Activated T-helper 1 cell treated with Interleukin-2 at 50 U/mL for 16 hours (primary cell): Measurements from ENCODE around the gene CCDC142.
"Not testable (repeated sequence)": the region's sequence is repeated elsewhere in the genome, so short reads cannot be mapped to it uniquely, and the experiment has no call there.

Source experiments
- DNase-seq: peaks from one replicate; pipeline ENCODE4 v3.0.0-alpha.2; 2020; ENCODE audit warnings: low read depth

The CCDC142 gene

DNA sequence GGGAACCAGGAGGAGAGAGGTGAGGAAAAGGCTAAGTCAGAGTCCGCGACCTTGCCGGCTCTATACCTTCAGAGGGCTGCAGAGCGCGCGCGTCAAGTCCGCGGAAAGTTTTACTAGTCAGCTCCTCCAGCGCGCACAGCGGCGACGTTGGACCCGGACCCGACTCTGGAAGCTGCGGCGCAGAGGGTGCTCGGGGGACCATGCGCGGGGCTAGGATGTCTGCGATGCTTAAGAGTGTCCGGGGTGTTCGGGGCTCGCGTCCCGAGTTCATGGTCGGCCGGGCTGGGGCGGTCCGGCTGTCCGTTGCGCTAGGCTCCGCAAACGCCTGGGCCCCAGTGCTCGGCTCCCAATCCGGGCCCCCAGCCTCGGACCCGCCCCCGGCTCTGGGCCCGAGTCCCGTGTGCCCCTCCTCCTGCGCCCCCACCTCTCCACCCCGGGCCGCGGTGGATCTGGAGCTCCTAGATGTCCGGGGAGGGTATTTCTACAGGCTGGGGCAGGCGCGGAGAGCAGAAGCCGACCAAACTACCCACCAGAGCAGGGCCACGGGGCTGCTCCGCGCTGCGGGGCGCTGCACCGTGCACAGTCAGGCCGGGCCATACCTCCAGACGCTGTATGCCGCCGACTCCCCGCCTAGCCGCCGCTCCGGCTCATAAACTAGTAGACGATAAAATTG lies 16.6 kb upstream of the CCDC142 start, which contains the start of gene LBX2:
Gene LBX2, minus strand, starts transcription at position 337 of the 673 bp plus-strand sequence. Its CDS starts 66 bp downstream, at position 271.
- DNase-seq = no peak

DNA sequence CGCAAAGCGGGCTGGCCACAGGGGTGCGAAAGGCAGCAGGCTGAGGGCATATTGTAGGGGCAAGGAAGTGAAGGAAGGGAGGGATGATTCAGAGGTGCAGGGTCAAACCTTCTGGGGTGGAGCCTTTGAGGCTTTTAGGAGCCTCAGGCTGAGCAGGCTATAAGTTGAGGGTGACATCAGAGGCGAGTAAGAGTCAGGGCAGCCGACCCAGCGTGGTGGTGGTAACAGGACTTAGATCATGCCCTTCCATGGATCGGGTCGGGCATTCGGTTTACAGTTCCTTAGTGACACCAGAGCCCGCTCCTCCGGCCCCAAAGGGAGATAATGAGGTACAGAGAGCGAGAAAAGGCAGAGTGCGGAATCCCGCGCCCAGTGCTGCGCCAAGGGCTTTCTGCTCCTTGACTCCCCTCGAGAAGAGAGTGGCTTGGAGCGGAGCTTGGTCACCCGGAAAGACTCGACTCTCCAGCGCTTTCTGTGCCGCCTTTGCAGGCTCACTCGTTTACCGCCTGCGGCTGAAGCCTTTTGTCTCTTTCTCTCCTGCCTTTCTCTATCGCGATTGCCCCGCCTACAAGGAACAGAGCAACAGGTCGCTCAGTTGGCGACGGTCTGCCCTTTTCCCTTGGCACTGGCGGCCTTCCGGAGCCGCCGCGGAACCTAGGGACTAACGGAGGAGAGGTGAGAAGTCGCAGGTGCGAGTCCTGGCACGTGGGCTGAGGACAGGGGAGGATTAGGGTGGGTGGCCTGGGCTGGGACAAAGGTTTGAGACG lies 15.9 kb upstream of the CCDC142 start:
- DNase-seq = no peak

DNA sequence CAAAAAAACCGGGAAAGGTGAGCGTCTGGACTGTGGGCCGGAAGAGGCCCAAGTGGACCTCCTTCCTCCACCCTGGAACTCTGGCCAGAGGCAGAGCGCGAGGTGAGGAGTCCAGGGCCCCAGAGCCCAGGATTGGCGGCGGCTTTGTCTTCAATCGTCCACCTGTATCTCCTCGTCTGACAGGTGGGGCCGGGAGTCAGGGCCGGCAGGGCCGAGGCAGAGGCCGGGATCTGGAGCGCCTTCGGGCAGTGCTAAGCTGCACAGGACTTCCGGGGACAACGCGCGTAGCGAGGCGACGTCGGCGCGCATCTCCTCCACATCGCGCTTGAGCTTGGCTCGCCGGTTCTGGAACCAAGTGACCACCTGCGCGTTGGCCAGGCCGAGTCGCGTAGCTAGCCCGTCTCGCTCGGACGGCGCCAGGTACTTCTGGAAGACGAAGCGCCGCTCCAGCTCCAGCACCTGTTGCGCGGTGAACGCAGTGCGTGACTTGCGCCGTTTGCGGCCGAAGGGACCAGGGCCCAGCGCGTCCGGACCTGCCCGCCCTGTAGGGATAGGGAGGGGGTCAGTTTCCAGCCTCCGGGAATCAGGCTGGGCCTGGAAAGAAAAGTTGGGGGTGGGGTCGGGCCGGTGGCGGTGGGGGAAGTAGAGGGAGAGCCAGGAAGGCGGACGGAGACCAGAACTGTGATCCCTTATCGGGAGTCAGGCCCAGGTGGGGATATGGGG lies 15.1 kb upstream of the CCDC142 start:
- DNase-seq = no peak

DNA sequence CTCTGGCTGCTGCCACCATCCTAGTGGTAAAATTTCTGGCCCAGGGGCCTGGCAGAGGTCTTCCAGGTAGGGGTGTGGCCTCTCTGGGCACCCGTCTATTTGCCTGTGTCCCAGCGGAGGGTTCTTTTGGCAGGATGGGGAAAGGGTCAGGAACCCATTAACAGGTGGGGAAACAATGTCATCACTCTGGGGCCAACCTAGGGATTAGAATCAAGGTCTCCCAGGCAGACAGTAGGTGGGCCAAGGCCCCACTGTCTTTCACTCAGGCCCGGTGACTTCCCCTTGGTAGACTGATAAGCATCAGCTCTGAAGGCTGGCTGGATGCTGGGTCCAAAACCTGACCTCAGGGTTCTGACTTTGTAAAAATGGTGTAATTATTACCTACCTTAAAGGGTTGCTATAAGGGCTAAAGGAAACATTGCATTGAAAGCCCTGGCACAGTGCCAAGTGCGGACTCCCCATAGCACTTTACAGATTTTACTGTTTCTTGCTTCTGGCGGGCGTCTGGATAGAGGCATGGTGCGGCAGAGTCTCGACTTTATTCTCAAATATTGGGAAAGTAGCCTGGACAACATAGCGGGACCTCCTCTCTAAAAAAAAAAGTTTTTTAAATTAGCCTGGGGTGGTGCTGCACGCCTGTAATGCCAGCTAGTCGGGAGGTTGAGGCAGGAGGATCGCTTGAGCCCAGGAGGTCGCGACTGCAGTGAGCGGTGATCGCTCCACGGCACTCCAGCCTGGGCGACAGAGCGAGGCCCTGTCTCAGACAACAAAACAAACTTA lies 14.4 kb upstream of the CCDC142 start:
- DNase-seq = no peak

DNA sequence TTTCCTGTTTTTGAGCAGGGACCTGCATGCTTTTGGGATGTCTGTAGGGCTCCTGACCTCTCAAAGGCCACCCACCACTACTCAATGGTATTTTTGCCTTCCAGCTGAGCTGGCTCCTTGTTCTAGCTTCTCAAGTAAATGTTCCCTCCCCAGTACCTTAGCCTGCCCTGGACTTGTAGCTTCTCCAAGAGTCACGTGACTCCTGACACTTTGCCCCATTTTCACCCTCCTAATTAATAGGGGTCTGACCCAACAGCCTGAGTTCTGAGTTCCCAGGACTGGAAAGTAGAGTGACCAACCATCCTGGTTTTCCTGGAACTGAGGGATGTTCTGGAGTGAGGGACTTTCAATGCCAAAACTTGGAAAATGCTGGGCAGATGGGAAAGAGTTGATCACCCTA lies 12.6 kb upstream of the CCDC142 start:
- DNase-seq = no peak

DNA sequence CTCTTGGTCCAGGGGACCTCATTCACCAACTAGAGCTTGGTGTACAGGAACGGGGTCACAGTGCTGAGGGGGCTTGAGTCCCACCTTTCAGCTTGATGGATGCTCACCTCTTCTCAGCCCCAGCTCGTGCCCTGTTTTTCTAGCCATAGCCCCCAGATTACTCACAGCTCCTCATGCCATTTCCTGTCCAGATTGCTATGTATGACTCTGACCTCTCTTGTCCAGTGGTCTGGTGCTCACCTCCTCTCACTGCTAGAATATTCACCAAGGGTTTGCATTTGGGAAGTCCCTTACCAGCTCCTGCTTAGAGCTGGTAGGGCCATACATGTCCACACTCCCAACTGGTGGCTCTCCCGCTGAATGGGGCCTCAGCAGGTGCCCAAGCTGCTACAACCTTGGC lies 10.7 kb upstream of the CCDC142 start:
- DNase-seq = no peak

DNA sequence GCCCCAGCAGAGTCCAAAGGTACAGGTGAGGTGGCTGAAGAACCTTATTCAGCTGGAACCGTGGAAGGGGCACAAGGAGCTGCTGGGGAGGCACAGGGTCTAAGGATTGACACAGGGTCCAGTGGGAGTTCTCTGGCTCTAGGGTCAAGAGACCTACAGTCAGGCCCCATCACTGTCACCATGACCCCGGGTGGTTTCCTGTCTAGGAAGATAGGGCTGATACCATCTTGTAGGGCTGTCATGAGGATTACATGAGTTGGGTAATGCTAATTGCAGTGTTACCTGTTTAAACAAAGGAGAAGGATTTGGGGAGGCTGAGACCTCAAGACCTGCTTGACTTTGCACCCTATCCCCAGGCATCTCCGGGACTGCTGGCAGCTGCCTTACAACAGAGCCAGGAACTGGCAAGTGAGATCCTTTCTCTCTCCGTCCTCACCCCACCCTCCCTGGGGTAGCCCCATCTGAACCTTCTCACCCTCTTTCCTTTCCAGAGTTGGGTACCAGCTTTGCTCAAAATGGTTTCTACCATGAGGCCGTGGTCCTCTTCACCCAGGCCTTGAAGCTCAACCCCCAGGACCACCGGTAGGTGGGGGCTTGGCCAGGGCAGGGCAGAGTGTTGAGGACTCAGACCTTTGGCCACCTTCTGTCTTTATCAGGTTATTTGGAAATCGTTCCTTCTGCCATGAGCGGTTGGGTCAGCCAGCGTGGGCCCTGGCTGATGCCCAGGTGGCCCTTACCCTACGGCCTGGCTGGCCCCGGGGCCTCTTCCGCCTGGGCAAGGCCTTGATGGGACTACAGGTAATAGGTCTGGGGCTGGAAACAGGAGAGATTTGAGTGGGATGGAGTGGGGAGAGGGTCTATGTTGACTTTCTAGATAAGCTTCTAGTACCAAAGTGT lies 9.1 kb upstream of the CCDC142 start:
- DNase-seq = no peak

DNA sequence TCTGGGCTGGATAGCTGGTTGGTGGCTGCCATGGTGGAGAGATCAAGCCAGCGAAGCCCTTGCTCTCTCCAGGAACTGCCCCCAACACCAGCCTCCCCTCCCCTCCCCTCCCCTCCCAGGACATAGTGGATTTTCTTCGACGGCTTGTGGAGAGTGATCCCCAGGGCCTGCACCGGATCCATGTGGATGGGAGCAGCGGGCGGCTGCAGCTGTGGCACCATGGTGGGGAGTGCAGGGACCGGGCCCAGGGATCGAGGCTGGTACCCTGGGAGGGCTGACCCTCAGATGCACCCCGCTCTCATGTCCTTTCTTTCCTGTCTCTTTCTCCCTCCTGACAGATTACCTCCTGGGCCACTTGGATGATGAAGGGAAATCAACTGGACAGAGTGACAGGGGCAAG lies 7.1 kb upstream of the CCDC142 start:
- DNase-seq = no peak

DNA sequence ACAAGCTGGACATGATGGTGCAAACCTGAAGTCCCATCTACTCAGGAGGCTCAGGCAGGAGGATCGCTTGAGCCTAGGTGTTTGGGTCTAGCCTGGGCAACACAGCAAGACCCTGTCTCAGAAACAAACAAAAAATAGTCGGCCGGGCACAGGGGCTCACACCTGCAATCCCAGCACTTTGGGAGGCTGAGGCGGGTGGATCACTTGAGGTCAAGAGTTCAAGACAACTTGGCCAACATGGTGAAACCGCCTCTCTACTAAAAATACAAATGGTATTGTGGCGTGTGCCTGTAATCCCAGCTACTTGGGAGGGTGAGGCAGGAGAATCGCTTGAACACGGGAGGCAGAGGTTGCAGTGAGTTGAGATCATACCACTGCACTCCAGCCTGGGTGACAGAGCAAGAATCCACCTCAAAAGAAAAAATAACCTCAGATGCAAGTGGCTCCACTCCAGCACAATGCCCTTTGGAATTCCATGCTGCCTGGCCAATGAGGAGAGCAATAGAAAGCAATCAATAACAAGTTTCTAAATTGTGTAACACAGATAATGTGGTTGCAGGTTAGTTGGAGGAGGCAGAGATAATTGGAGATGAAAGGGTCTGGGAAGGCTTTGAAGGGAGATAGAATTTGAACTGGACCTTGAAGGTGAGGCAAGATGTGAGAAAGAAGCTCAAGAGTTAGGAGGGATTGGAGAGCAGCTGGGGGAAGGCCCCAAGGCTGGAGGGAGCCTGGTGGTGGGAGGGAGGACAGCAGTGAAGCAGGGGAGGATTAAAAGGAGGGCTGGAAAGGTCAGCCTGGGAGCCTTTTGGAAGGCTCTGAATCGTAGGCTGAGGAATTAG lies 6.1 kb upstream of the CCDC142 start:
- DNase-seq = no peak

DNA sequence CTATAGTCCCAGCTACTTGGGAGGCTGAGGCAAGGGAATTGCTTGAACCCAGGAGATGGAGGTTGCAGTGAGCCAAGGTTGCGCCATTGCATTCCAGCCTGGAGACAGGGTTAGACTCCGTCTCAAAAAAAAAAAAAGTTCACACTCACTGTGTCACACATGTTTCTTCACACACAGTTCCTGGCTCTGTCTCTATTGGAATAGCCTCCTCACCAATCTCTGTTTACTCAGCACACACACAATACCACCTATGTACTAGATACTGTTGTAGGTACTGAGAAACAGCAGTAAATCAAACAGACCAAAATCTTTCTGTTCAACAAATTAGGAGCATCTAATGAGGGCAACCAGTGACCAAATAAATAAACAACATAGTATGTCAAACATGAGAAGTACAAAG lies 3.3 kb upstream of the CCDC142 start:
- DNase-seq = no peak

DNA sequence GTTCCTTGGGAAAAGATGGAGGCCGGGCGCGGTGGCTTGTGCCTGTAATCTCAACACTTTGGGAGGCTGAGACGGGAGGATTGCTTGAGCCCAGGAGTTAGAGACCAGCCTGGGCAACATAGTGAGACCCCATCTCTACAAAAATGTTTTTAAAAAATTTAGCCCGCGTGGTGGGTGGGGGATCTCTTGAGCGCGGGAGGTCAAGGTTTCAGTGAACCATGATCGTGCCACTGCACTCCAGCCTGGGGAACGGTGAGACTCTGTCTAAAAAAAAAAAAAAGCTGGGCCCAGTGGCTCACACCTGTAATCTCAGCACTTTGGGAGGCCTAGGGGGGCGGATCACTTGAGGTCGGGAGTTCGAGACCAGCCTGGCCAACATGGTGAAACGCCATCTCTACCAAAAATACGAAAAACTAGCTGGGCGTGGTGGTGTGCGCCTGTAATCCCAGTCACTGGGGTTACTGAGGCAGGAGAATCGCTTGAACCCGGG lies 922 bp upstream of the CCDC142 start:
- DNase-seq = not testable (repeated sequence)

DNA sequence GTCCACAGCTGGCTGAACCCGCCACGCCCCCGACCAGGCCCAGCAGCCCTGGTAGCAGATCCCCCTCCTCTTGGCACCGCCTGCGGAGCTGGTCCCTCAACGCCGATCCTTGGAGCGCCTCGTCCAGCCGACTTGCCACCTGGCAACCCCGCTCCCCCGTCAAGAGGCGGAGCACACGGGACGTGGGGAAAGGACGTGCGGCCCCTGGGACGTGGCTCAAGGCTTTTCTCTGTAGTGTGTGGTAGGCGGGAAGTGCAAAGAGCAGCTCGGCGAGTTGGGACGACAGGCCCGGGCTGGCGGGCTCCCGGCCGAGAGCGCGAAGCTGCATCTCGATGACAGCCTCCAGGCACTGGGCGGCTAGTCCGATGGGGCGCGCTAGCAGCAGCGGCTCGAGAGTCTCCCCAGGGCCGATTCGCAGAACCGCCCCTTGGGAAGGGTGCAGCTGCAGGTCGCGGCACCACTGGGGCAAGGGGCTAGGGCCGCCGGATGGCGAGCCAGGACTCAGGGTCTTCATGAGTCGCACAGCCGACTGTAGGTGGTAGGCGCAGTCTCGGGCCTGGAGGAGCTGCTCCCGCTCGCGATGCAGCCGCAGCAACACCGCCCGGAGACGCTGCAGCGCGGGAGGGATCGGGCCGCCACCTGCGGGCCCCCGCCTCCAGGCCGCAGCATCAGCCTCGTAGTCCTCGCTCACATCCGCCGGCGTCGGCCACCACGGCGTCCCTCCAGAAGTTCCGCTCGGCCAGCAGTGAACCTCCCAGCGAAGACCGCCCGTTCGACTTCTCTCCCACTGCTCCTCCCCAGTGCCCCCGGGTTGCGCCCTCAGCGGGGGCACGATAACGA lies 617 bp downstream of the CCDC142 start:
- peak; percentile 35 for DNase-seq

DNA sequence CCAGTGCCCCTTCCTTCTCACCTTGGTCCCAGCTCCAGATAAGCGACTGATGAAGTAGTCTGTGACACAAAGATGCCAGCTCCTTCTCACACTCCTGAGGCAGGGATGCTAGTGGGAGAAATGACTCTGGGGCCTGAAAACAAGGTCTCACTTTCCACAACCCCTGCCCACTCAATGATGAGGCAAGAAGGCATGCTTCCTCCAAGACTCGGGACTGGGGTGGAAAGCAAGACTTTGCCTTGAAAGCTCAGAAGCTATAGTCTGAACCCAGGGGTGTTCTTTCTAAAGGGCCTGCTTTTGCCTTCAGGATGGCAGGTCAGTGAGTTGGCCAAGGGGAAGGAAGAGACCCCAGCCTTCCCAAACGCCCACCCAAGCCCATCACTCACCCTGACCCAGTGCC lies 1.4 kb downstream of the CCDC142 start:
- no peak for DNase-seq

DNA sequence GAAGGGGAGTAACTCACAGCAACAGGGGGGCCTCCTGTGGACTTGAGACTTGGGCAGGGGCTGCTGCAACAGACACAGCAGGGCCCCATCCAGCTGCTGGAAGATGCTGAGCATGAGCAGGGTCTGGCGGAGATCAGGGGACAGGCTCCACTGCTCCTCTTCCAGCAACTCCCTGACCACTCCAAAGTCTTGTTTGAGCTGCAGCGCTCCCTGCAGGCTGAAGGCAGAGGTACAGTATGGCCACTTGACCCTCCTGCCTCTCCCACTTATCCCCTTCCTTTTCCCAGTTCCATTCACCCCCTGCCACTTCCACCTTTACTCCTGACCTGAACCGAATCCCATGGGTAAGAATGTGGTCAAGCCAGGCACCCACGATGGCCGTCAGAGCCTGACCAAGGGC lies 7.9 kb downstream of the CCDC142 start:
- no peak for DNase-seq

DNA sequence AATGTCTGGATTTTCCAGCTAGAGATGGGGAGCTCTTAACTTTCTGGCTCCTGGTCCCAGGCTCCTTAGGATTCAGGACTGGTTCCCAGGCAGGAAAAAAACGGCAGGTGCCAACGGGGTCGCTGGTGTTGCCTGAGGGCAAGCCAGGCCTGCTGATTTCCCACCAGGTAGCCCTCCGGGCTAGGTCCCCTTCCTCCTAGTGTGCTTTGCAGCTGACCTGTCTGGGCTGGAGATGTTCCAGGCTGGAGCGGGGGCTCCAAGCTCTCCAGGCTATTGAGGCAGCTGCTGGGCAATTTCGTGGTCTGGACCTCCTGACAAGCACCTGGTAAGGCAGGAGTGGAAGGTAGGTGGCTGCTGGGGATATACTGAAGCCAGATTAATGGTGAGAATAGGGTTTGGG lies 8.3 kb downstream of the CCDC142 start:
- no peak for DNase-seq

DNA sequence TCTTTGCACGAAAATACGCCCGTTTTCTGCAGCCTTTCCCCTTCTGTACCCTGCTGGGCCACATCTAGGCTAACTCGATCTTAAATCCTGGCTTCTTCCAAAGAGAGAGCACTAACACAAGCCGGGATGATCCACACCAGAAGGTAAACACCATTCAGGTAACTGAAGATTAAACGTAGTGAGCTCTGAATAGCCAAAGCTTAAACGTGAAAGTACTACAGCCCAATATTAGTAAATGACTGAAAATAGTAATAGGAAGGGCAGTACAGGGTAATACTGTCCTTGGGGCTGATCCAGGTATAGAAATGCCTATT lies 9.9 kb downstream of the CCDC142 start:
- no peak for DNase-seq

DNA sequence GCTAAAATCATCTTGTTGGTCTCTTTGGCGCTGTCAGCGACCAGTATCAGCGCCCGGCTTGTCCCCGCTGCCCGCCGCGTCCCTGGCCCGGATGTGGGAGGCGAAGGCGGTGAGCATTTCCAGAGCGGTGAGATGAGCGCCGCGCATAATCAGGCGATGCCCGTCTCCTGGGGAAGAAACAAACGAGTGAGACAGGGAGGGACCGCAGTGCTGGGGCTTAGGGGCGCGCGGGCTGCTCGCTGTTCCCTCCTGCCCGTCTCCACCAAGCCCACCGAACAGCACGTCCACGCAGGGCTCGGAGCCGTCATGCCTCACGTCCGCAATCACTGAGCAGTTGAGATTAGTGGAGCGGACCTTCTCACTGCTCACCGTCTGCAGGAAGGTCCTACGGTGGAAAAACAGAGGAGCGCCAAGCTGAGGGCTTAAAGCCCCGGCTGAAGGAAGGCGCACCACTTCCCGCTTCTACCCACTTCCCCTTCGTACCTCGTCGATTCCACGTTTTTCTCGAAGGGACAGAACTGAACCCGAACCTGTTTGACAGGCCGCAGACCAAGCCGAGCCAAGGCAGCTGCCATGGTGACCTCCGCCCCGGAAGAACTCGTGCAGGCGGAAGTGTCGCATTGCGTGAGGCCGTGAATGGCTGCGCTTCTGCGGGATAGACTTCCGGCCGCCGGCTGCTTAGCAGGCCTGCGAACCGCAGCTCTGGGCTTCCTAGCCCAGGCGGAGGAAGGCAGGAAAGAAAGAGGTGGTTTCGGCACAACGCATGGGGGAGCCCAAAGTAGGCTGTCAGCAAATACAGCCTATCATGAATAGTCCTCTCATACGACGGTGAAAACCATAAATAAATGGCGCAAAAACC lies 10.5 kb downstream of the CCDC142 start, which contains the start of gene MRPL53:
Gene MRPL53, minus strand, starts transcription at position 595 of the 859 bp plus-strand sequence. Its CDS starts 20 bp downstream, at position 575.
- DNase-seq = peak; percentile 93
